GM15510 (cell line): Measurements from ENCODE around the gene MPV17.

Experiments used
- POLR2A ChIP-seq: IDR thresholded peaks from 3 replicates; pipeline ENCODE4 v1.6.1; 2011; ENCODE audit warnings: borderline replicate concordance; ENCODE audit not compliant: insufficient read length; ENCODE audit errors: extremely low read depth

The MPV17 gene

DNA sequence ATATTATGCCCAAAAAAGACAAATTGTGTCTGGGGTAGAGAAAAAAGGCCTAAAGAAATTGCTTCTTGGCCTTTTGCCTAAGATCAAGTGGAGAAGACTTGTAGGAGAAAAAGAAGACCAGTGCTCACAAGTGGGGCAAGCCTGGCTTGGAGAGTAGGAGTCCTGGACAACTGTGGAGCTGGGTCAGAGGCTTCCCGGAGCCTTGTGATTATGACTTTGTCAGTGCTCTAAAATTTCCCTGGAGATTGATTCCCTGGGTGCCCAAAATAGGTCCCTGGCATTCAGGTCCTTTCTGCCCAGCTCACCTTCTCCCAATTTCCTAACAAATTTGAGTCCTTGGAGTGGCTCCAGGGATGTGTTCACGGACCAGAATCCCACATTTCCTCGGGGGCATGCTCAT, 41.5 kb downstream of the MPV17 start:
- no peak for TF ChIP-seq POLR2A

DNA sequence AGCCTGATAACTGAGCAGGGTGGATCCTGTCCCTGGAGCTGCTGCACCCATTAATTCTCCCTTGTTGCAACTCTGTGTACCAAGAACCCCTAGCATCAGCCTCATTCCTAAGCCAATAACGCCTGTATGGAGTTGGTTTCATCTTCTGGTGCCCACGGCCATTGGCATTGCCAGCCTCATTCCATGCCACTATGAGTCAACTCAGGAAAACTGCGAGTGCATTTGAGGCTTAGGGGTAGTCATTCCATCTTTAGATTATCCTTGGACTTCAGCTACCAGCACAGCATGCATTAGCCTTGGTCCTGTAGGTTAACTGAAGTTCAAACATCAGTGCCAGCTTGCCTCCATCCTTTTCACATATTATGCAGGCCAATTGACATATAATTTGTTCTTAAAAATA, 42.1 kb downstream of the MPV17 start:
- TF ChIP-seq POLR2A, result no peak

GRCh38 chr2:27278010-27278409, 44.9 kb downstream of the MPV17 start:
- TF ChIP-seq POLR2A, result no peak

DNA sequence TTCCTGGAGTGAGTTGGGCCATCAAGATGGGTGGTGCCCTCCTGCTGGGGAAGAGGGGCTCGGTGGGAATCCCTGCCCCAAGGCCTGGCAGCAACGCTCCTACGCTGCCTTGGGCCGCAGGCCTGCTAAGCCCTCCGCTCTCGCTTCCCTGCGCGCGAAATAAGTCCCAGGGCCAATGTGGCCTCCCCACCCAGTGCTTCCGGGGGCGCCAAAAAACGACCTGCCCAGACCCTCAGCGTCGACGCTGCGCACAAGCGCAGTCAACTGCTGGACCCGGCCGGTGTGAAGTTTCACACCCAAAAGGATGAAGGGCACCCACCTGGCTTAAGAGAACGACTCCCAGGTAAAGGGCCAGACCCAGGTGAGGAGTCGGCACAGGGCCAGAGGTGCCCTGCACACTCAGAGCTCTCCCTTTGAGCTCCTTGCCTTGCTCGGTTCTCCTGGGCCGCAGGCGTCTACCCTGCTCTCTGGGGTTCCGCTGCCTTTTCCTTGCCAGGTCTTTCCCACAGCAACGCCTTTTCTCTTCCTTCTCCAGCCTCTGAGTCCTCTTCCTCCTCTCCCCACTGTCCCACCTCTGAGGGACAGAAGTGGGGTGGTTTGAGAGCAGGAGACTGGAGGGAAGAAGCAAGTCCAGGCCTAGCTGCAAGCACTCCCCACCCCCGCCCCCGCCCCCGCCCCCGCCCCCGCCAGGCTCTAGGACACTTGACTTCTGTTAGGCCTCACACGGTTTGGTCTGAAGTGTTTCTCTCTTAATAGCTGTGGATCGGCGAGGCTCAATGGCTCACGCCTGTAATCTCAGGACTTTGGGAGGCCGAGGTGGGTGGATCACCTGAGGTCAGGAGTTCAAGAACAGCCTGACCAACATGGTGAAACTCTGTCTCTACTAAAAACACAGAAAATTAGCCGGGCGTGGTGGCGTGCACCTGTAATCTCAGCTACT, 47.4 kb downstream of the MPV17 start, which contains the start of gene DNAJC5G:
Gene DNAJC5G, plus strand, starts transcription at position 223 of the 940 bp plus-strand sequence. CDS start 1,296 bp downstream, outside the sequence.
- no peak for TF ChIP-seq POLR2A

- no peak for TF ChIP-seq POLR2A
Measured at GRCh38 chr2:27271631-27272340, 51.1 kb downstream of the MPV17 start.

GRCh38 chr2:27270670-27271069, 52.2 kb downstream of the MPV17 start:
- TF ChIP-seq POLR2A, result no peak

- TF ChIP-seq POLR2A, result no peak
Measured at GRCh38 chr2:27270131-27270530, 52.8 kb downstream of the MPV17 start.

GRCh38 chr2:27265536-27265870, 57.4 kb downstream of the MPV17 start:
- TF ChIP-seq POLR2A, result no peak

DNA sequence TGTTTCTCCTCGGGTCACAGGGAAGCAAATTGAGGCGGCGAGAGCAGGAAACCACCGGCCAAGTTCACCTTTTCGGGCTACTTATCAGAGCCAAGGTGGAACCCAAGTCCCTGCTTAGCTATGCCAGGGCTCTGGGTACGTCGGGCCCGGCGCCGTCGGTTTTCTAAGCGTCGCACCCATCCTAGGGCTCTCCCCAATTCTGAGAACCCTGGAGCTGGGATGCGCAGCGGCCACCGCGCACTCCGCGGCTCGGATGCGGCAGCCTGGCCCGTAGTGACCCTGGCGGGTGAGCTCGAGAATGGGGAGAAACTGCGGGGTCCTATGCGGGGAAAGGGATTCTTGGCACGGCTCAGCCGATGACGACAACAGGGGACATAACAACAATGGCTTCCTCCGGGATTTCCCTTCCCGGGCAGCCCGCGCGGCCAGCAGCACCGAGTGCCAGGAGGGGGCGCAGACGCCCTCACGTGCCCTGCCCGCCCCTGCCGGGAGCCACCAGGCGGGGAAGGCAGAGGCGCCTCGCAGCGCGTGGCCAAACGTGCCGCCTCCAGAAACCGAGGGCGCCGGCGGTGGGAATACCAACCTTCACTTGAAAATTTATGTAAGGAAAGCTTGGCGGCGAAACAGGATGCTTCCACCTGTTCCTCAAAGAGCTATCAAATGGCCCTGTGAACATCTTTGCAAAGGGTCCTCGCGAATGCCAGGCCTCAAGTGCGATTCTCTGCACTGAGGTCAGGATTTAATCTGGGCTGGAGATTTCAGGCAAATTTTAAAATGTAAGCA, 58.0 kb downstream of the MPV17 start:
- TF ChIP-seq POLR2A, result no peak

GRCh38 chr2:27264253-27264752, 58.6 kb downstream of the MPV17 start:
- TF ChIP-seq POLR2A, result no peak

GRCh38 chr2:27263287-27264252, 59.3 kb downstream of the MPV17 start:
- no peak for TF ChIP-seq POLR2A

GRCh38 chr2:27262379-27263286, 60.3 kb downstream of the MPV17 start, which contains the start of gene SLC30A3:
Gene SLC30A3 (minus strand): TSS chr2:27263047. CDS start chr2:27262906, 141 bp downstream.
- TF ChIP-seq POLR2A, result no peak

DNA sequence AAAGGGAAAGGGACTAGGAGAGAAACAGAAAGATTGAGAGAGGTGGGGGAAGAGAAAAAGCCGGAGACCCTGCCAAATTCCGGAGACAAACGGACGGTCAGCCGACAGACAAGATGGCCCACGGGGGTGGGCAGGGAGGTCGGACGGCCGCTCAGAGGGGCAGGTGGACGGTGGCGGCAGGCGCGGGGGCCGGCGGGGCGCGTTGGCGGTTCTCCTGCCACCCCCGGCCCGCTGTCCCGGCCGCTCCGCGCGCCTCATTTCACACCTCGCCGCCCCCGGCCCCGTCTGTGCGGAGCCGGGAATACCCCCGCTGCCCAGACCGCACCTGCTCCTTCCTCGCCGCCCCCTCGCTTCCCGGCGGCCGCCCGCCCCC, 61.0 kb downstream of the MPV17 start:
- TF ChIP-seq POLR2A, result no peak
